Parathyroid adenoma (tissue), 2 donors: Measurements from ENCODE around the gene HAND1.

ENCODE experiments used
- H2AFZ ChIP-seq: fragments of 300-600 bp; sonication (generic); one replicate; pipeline ENCODE4 v1.7.0; 2017; ENCODE audit warnings: antibody characterized with exemption, mild to moderate bottlenecking
- H3K27ac ChIP-seq: fragments of 300-600 bp; sonication (generic); one replicate; pipeline ENCODE4 v1.7.0; 2017
- H3K27me3 ChIP-seq: fragments of 300-600 bp; sonication (generic); one replicate; pipeline ENCODE4 v1.7.0; 2017; ENCODE audit warnings: low read length; ENCODE audit not compliant: control insufficient read depth, insufficient read depth
- H3K36me3 ChIP-seq: fragments of 300-600 bp; sonication (generic); one replicate; pipeline ENCODE4 v1.7.0; 2017; ENCODE audit warnings: low read length; ENCODE audit not compliant: control insufficient read depth, insufficient read depth
- H3K4me1 ChIP-seq: fragments of 300-600 bp; sonication (generic); one replicate; pipeline ENCODE4 v1.7.0; 2017; ENCODE audit warnings: control low read depth
- H3K4me2 ChIP-seq: fragments of 300-600 bp; sonication (generic); one replicate; pipeline ENCODE4 v1.7.0; 2017; ENCODE audit warnings: low read length
- H3K4me3 ChIP-seq: fragments of 300-600 bp; sonication (generic); one replicate; pipeline ENCODE4 v1.7.0; 2017; ENCODE audit warnings: low read depth, low read length
- H3K79me2 ChIP-seq: fragments of 300-600 bp; sonication (generic); one replicate; pipeline ENCODE4 v1.7.0; 2017; ENCODE audit warnings: control low read depth
- H3K9ac ChIP-seq: fragments of 300-600 bp; sonication (generic); one replicate; pipeline ENCODE4 v1.7.0; 2017; ENCODE audit warnings: mild to moderate bottlenecking
- H3K9me3 ChIP-seq: fragments of 300-600 bp; sonication (generic); one replicate; pipeline ENCODE4 v1.7.0; 2017; ENCODE audit warnings: low read length; ENCODE audit not compliant: control insufficient read depth
- TF ChIP-seq, protein P1 (sequence below): fragments of 300-600 bp; sonication (generic); IDR thresholded peaks from one replicate; pipeline ENCODE4 v1.7.0; 2017; ENCODE audit warnings: antibody characterized with exemption, mild to moderate bottlenecking
- donor health status: primary hyperparathyroidism.

HAND1 gene

DNA sequence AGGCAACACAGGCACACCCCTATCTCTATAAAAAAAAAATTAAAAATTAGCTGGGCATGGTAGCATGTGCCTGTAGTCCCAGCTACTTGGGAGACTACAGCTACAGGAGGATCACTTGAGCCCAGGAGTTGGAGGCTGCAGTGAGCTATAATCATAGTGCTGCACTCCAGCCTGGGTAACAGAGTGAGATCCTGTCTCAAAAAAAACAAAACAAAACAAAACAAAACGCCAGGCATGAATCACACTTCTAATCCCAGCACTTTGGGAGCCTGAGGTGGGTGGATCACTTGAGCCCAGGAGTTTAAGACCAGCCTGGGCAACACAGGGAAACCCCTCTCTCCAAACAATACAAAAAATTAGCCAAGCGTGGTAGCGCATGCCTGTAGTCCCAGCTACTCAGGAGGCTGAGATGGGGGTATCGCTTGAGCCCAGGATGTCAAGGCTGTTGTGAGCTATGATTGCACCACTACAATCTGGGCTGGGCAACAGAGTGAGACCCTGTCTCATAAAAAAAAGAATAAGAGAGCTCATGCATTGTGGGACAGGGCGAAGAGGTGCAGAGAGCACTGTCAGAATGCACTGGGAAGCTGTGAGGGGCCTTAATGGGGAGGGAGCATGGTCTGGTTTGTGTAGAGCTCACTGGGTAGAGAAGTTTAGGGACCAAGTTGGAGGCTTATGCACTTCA, 40.6 kb downstream of the HAND1 start:
- Histone ChIP-seq H3K4me1 (no peaks in the 10 kb centered on the region), H3K4me3 (no peak overlapping the region), H3K27ac (no peak overlapping the region), H3K79me2 (no peaks in the 10 kb centered on the region), H3K36me3 (no peaks in the 10 kb centered on the region), H3K9ac (no peak overlapping the region), H3K27me3 (no peaks in the 10 kb centered on the region), H2AFZ (no peak overlapping the region), H3K9me3 (no peaks in the 10 kb centered on the region), H3K4me2 (no peak overlapping the region)
- TF ChIP-seq, protein P1, sequence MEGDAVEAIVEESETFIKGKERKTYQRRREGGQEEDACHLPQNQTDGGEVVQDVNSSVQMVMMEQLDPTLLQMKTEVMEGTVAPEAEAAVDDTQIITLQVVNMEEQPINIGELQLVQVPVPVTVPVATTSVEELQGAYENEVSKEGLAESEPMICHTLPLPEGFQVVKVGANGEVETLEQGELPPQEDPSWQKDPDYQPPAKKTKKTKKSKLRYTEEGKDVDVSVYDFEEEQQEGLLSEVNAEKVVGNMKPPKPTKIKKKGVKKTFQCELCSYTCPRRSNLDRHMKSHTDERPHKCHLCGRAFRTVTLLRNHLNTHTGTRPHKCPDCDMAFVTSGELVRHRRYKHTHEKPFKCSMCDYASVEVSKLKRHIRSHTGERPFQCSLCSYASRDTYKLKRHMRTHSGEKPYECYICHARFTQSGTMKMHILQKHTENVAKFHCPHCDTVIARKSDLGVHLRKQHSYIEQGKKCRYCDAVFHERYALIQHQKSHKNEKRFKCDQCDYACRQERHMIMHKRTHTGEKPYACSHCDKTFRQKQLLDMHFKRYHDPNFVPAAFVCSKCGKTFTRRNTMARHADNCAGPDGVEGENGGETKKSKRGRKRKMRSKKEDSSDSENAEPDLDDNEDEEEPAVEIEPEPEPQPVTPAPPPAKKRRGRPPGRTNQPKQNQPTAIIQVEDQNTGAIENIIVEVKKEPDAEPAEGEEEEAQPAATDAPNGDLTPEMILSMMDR: no peak

DNA sequence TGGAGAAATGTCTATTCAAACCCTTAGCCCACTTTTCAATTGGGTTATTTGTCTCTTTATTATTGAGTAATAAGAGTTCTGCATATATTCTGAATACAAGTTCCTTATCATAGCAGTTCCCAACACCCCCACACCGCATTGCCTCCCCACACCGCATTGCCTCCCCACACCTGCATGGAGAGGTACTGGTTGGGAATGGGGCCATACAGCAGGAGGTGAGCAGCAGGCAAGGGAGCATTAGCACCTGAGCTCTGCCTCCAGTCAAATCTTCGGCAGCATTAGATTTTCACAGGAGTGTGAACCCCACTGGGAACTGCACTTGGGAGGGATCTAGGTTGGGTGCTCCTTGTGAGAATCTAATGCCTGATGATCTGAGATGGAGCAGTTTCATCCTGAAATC, 42.8 kb downstream of the HAND1 start:
- H3K79me2 ChIP-seq: no peaks in the 10 kb centered on the region
- H3K36me3 ChIP-seq: no peaks in the 10 kb centered on the region
- no peaks in the 10 kb centered on the region for H3K4me1 ChIP-seq
- H3K27ac ChIP-seq: no peak overlapping the region
- no peak overlapping the region for H3K9ac ChIP-seq
- no peak overlapping the region for H3K4me2 ChIP-seq
- TF ChIP-seq, protein P1: no peak
- H3K27me3 ChIP-seq: no peaks in the 10 kb centered on the region
- no peak overlapping the region for H3K4me3 ChIP-seq
- H3K9me3 ChIP-seq: no peaks in the 10 kb centered on the region
- H2AFZ ChIP-seq: no peak overlapping the region

DNA sequence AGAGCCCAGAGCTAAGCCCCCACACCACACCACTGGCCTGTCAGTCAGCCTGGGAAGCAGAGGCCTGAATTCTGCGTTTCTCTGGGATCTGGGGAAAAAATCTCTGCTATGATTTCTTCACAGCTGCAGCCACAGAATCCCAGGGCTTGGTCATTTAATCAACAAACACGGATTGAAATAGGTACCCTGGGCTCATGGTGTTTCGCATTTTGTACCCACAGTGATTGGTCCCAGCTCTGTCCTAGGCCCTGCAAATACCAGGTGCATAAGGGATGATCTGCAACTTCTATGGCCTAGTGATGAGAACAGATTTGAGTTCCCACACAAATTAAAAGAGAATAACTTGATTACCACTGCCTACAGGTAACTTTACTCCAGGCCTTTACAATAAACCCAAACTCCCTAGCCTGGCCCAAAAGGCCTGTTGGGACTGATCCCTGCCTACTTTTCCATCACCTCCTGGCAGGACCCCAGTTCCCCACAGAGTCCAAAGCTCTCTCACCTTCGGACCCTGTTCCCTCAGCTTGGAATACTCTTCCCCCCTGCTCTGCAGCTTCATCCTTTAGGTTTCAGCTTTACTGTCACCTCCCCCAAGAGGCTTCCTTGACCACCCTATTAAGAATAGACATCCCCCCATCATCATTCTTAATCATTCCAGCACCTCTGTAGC, 46.9 kb downstream of the HAND1 start:
- TF ChIP-seq, protein P1: no peak
- Histone ChIP-seq H3K4me3 (no peak overlapping the region), H3K27me3 (no peaks in the 10 kb centered on the region), H3K27ac (no peak overlapping the region), H3K9ac (no peak overlapping the region), H3K79me2 (no peaks in the 10 kb centered on the region), H3K4me1 (no peaks in the 10 kb centered on the region), H2AFZ (no peak overlapping the region), H3K4me2 (no peak overlapping the region), H3K9me3 (no peaks in the 10 kb centered on the region), H3K36me3 (no peaks in the 10 kb centered on the region)

DNA sequence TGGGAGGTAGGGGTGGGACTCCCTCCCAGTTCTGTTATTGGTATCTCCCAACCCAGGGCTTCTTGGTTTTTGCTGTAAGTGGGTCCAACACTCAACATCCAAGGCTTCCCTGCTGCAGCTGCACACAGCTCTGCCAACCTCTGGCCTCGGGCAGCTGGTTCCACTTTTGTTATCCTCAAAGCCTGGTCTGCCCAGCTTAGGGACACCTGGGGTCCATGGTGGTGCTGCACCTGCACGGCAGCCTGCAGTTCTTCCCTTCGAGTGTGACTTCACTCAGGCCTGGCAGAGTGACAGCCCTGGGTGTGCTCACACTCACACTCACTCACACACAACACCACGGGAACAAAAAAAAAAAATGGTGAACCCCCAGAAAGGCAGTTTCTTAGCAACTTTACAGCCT, 47.6 kb downstream of the HAND1 start:
- H2AFZ ChIP-seq: no peak overlapping the region
- no peak overlapping the region for H3K4me2 ChIP-seq
- no peak overlapping the region for H3K9ac ChIP-seq
- H3K4me1 ChIP-seq: no peaks in the 10 kb centered on the region
- no peak overlapping the region for H3K4me3 ChIP-seq
- TF ChIP-seq, protein P1: no peak
- no peaks in the 10 kb centered on the region for H3K9me3 ChIP-seq
- H3K36me3 ChIP-seq: no peaks in the 10 kb centered on the region
- no peaks in the 10 kb centered on the region for H3K79me2 ChIP-seq
- no peaks in the 10 kb centered on the region for H3K27me3 ChIP-seq
- no peak overlapping the region for H3K27ac ChIP-seq

DNA sequence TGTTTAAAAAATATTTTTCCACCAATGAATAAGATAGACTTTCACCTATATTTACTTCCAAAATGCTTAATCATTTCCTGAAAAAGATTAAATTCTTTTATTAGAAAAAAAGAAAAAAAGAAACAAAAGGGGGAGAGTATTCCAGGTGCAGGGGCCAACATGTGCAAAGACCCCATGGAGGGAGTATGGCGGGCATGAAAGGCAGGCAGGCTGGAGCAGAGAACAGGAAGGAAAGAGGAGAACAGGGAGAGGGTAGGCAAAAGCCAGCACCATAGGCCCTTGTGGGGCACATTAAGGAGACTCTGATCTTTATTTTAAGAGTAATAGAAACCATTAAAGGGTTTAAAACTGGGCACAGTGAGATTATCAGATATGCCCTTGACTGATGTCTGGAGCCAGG, 48.7 kb downstream of the HAND1 start:
- H3K4me1 ChIP-seq: no peaks in the 10 kb centered on the region
- no peaks in the 10 kb centered on the region for H3K27me3 ChIP-seq
- no peak overlapping the region for H2AFZ ChIP-seq
- H3K9me3 ChIP-seq: no peaks in the 10 kb centered on the region
- no peaks in the 10 kb centered on the region for H3K36me3 ChIP-seq
- H3K27ac ChIP-seq: no peak overlapping the region
- no peak overlapping the region for H3K9ac ChIP-seq
- no peak overlapping the region for H3K4me3 ChIP-seq
- H3K79me2 ChIP-seq: no peaks in the 10 kb centered on the region
- TF ChIP-seq, protein P1: no peak
- H3K4me2 ChIP-seq: no peak overlapping the region
